ENCODE results near the gene MATN3.
A peak's percentile ranks its signal among the peaks of the same experiment; 100 is the strongest.

MATN3 gene

DNA sequence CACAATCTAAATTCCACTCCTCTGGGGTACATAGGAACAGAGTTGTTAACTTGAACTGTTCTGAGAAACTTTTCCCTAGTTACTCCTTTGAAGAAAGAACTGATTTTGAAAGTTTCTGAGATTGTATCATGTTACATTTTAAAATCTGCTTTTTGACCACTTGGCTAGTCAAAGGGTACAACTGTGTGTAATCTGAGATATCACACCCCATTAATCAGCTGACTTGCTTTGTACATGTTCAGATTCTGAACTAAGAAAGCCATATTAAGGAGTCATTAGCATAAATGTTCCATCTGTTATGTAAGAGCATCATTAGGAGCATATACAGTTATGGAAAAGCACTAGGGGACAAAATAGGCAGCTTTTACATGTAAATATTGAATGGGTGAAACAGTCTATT lies 18.7 kb downstream of the MATN3 start:
- no peak for DNase-seq

DNA sequence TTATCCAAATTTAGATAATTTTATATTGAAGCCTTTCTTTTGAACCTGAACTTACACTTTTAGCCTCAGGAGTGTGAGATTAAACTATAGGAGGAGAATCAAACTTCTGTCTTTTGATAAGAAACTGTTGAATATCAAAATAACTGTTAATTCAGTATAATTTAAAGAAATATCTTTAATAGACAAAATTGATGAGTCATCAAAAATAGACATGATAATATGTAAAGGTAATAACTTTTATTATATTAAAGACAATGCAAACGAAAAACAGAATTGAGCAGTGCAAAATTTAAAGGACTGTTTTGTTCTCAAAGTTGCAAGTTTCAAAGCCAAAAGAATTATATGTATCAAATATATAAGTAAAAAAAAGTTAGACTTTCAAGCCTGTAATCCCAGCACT lies 20.6 kb downstream of the MATN3 start:
- no peak for DNase-seq

DNA sequence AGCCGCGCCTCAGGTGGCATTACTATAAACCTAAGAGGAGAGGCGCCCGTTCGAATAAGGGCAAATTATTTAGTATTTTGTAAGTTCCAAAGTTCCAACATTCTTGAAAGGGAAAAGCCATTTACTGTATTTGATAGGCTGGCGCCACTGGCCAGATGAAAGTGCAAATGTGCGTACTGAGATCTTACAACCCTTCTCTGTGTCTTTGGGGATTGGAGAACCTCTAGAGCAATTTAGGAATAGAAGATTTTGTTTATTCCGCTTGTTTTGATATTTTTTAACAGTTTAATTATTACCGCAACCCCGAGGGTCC lies 22.1 kb downstream of the MATN3 start:
- DNase-seq = no peak

DNA sequence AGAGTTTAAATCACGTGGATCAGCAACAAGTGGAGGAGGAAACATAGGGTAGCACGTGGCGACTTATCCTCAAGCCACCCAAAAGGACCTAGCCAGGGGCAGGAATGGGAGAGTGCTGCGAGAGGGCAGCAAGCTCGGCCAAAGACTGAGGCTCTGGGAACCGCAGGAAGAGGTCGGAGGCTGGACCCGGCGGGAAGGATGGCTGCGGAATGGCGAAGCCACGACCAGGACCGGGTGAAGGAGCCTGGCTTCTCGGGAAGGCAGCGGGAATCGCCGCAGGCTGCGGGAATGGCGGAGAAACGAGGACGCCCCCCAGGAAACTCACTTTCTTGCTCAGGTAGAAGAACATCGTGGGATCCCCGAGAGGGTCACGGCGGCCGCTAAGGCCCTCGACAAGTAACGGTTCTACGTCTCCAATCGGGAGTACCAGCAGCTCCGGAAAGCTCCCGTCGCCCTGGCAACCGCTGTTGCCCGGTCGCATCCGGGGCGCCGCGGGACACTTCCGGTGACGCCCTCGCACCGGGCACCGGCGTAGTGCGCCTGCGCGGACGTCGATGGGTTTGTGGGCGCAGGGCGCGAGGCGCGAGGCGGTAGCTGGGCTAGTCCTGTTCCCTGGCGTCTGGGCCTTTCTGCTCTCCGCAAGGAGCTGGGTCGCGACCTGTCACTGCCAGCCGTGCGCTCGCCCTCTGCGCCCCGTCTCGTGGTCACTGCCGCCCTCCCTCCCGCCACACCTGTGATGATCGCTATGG lies 22.6 kb downstream of the MATN3 start, which contains the start of gene WDR35:
Gene WDR35 (minus strand): TSS at position 439 of the 749 bp plus-strand sequence. CDS start 90 bp downstream, at position 349.
- peak; percentile 94 for DNase-seq

DNA sequence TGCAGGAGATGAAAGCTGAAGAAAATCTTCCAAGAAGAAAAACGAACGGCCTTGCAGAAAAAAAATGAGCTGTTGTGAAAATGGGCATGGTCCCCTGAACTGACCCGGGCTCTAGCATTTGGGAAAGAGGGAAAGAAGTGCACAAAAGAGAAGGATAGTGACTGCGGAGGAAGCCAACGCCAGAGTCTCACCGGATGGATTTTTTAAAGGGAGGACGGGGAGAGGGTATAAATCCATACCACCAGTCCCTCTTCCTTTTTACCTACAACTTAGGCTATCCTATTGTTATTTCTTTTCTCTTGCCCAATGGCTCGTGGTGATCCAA lies 23.2 kb downstream of the MATN3 start:
- no peak for DNase-seq

DNA sequence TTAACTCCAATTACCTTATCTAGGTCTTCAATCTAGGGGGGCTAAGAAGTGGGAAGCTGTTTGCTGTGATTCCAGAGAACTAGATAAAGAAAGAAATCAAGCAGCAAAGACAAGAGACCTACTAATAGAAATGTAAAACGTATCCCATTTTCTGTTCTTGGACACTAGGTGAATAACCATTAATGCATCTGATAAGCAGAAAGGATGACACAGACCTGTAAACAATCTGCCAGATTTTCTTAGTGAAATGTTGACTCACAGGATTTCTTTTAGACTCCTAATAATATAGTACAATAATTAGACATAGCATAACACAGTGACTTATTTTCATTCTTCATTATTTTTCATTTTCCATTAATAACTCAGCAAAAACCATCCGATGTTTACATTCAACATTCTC lies 23.9 kb downstream of the MATN3 start:
- no peak for DNase-seq

DNA sequence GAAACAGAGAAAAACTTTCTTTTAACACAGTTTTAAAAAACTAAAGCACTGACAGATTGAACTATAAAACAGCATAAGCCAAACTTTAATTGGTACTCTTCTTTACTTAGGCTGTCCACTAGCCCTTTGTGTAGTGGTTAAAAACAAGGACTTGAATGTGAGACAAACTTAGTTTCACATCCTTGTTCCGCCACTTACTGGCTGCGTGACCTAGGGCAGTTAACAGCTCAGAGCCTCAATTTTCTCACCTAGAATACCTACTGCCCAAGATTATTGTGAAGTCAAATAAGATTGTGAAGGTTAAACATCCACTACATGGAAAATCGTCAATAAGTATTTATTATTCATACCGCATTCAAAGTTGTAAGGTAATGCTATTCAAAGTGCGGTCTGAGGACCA lies 24.5 kb downstream of the MATN3 start:
- no peak for DNase-seq

DNA sequence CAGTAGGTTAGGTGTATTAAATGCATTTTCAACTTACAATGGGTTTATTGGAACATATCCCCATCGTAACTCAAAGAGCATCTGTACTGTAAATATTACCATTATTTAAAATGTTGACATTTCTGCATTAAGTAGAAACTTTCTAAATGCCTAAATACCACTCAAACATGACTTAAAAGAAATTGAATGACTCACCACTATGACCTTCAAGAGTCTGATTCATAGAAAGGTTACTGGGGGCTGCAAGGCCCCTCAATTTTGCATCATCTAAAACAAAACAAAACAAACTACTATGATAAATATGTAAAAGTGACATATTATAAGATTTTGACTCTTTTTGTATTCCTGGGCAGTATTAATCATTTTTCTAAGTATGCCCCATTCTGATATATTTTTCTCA lies 30.2 kb downstream of the MATN3 start:
- DNase-seq = peak; percentile 2

DNA sequence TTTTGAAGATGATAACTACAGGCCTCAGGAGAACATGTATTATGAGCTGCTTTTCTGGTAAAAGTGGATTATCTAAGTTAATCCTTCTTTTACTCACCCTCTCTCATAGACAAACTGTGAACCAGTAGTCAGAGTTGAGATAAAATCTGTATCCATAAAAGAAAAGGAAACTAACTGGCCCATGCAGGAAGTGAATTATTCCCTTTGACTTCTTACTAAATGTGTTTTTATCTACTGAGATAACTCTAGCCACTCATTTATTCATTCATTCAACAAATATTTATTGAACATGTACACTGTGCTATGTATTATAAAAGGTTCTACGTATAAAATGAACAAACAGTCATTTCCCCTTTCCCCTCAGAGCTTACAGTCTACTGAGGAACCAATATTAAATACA lies 32.5 kb downstream of the MATN3 start:
- DNase-seq = no peak

DNA sequence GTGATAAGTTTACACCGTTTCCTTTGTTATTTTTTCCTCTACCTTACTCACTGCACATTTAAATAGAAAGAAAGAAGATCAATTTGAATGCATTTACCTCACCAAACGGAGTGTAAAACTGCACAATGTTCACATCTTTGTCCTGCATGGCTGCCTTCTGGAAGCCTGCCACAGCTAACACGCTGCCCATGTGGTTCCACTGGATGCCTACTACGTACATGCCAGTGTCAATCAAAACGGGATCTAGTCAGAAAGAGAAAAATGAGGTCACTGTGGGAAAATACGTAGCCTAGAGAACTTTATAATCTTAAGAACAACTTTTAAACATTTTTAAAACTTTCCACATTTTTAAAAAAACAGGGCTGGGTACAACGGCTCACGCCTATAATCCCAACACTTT lies 39.0 kb downstream of the MATN3 start:
- DNase-seq = no peak

DNA sequence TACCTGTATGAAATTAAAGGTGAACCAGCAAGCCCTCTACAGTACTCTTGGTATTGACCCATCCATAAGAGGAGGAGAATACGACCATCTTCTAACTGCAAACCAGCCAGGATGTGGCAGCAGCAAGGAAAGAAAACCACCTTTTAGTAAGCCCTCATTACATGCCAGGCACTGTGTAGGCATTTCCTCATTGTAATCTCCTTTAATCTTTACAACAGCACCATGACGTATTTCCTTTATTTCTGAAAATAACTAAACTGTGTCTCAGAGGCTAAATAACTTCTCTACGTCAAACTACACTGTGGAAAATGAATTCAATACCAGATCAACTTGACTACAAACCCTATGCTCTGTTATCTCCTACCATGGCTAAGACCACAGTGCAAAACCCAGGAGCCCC lies 40.8 kb downstream of the MATN3 start:
- no peak for DNase-seq

DNA sequence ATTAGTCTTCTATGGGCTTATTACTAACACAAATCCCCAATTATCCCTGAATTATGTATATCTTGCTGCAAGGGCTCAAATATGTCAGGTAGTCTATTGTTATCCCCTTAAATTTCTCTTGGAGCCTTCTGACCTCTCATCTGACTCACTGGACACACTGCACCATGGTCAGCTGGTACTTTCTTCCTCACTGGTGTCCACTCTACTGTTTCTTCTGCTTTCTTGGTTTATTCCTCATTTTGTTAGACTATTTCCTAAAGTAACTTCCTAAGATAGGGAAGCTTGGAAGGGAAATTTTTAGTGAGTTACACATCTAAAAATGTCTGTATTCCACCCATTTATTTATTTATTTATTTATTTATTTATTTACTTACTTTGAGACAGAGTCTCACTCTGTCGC lies 49.1 kb downstream of the MATN3 start:
- no peak for DNase-seq

DNA sequence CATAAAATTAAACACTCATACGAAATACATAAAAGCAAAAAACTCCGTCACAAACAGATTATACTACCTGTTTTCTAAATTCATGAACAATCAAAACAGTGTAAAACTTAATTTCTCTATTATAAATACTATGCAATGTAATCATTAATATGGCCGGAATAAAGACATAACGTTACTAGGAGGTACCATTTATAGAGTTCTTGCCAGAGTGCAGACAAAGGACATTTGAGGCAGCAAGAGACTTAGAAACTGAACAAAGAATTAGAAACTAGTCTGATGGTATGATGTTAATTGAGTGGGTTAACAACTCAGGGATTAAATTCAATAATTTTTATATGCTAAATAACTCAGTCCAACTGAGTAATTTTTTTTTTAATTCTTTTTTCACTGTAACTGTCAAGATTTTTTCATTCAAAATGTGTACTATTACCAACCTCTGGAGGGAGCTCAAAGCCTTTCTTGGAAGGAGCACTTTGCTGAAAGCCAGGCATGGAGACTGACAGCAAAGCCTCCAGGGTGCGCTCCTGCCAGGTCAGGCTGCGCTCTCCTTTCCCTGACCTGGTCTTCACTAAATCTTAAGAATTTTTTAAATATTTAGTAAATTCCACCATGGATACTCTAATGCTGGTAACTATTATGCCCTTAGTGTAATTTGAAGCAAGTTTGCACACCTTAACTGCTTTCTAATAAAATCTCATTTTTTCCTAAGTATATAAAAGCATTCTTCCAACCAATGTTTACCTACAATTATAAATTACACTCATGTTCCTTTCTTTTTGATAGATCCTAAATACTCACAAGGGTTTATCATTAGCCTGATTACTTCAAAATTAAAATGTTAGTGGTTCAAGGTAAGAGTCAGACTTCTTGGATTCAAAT lies 56.7 kb downstream of the MATN3 start:
- peak; percentile 83 for DNase-seq

DNA sequence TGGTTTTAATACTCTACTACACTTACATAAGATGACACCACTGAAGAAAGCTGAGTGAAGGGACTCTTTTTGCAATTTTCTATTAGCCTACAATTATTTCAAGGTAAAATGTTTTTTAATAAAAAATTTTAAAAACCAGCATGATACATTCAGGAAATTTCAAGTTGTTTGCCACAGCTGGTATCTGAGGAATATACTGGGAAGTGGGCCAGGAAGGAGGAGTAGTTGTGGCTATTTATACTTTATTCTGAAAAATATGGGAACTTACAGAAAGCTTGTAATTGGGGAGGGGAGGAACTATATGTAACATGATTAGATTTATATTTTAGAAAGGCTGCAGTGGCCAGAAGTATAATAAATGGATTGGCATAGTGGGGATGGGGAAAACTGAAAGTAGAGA lies 63.4 kb downstream of the MATN3 start:
- no peak for DNase-seq

DNA sequence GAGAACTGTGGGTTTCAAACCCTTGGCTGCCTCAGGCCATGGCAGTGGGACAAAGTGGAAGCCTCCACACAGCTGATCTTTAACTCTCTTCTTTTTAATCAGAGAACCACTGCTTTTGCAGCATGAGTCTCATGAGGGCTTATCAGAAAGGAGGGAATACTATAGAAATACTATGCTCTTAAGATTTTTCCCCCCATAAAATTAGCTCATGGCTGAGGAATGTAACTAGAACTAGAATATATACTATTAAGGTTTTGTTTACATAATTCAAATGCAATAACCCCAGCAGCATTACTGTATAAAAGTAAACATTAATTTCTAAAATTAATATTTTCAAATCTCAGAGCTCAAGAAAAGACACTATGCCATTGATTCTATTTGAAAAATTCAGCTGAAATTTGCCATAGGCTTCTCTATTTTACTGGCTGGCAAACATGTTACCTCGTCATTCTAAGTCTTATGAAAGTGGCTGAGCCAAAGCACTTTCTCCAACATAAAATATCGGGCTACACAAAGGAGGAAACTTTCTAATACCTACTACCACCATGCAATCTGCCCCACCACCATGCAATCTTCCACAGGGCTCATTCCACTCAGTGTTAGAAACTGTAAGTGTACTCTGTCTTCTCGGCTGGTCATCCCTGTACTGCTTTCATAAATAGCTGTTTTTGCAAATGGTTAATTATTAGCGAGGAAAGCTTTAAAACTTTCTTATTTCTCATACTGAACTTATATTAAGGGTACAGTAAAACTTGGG lies 65.1 kb downstream of the MATN3 start:
- DNase-seq = no peak

DNA sequence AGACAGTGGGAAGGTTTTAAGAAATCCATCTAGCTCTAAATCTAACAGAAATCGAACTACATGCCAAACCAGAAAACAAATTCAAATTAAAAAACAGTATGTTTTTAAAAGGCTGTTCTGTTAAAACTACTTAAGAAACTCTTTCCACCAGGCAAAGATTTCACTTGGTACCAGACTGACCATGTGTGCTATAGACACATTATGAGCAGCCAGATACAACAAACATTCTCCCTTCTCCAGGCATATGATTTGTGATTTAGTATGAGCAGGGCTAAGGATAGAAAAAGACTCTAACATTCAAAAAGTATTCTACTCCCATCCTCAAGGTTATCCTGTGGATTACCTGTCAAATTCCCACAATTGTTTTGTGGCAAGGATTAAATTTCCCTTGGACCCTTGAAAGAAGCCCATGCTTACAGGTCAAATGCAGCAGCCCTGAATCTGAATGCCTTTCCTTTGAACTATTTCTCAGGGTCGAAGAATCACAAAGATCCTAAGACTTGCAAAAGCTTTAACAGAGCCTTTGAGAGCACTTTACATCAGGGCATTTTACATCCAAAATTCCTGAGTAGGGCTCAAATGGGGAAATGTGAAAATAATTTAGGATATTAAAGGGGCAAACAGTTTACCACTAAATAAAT lies 68.1 kb downstream of the MATN3 start:
- DNase-seq = no peak

DNA sequence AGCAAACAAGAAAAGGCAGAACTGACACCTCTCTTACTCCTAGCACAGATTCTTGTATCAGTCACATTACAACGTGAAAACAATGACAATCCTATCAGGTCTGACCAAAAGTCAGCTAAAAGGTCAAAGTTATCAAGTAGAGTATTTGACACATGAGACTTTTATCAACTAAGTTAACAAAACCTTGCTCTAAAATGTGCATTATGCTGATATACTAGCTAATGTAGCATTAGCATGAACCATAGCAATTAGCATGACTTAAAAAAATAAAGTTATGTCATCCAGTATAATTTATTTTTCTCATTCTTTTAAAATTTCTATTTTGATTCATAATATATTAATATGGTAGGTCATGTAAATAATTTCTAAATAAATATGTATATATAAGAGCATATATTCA lies 69.3 kb downstream of the MATN3 start:
- DNase-seq = no peak

DNA sequence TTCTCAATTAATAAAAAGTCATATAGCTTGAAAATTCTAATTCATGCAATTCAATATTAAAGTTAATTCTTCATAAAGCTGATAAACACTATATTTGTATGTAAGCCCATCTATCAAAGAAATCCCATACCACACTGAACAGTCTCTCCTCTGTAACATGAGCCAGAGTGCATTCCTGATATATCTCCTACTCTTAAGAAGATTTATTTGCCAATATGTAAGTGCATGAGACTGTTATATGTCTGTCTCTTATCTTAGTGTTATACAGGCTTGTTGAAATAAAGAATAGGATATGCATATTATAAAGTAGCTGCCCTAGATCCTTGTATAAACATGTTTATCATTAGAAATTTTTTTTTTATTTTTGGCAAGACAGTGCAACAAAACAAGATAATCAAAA lies 70.3 kb downstream of the MATN3 start:
- no peak for DNase-seq
